Stomach (tissue), 4 donors: ENCODE results near the gene ACACA.

ENCODE experiments used
- CTCF ChIP-seq, 7 experiments: fragments of 450-650 bp in 4 of 7; fragments of 200-600 bp in 3 of 7; sonication (generic) in 3 of 7; IDR thresholded peaks; one replicate each; pipeline ENCODE4 v1.5.1; 2016 to 2019; ENCODE audit warnings: antibody characterized with exemption in 7 of 7, control low read depth in 2 of 7, mild to moderate bottlenecking in 1 of 7
- EP300 ChIP-seq: sonication (generic); formaldehyde crosslinking; IDR thresholded peaks from one replicate; pipeline ENCODE4 v1.6.1; 2017; ENCODE audit warnings: antibody characterized with exemption
- POLR2A ChIP-seq, 4 donors: fragments of 450-650 bp; IDR thresholded peaks; one replicate each; pipeline ENCODE4 v1.6.1; 2016; ENCODE audit warnings: antibody characterized with exemption in 4 of 4, control low read depth in 2 of 4, mild to moderate bottlenecking in 1 of 4, moderate library complexity in 1 of 4

DNA sequence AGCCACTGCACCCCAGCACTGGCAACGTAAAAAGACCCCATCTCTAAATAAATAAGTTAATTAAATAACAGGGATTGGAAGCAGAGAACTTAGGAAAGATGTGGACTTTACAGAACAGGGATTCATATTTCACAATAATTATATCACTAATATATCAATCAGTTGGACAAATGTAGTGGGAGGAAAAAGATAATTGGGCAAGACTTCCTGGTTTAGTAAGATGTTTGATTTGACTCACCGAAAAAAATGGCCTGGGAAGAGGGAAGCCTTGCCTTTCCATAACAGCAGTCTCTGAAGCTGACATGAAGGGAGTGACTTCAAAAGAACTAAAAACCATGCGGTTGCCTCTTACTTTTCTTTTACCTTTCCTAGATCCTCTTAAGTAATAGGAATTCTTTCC is 46.0 kb downstream of the ACACA start:
- TF ChIP-seq CTCF (IDR thresholded peaks at IDR 0.05): no peak
- TF ChIP-seq POLR2A (IDR thresholded peaks at IDR 0.05): no peak
- no peak for TF ChIP-seq EP300
